ENCODE measurements around the gene ATP6V0A1. TPM values are rescaled to one million over a fixed set of nuclear protein-coding genes. Genes with fewer than 3 reads are reported as not detected.
A peak's percentile ranks its signal among the peaks of the same experiment; 100 is the strongest.

ATP6V0A1 gene
- total RNA-seq, 1 experiment from 2014 or later = 54.6 TPM

DNA sequence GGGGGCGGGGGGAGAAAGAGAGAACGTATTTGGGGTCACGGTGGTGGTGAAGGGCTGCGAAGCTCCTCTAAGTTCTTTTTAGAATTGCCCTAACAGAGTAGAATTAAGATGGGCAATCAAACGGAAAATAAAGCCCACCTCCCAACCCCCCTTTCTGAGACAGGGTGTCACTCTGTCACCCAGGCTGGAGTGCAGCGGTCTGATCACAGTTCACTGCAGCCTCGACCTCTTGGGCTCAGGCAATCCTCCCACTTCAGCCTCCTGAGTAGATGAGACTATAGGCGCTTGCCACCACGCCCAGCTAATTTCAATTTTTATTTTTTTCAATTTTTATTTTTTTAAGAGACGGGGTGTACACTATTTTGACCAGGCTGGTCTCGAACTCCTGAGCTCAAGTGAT is 34.9 kb upstream of the ATP6V0A1 start:
- intact Hi-C loops (cut with micrococcal nuclease; ENCODE audit: unreplicated experiment) = no loop called here
- ChIA-PET CTCF (interaction anchor here (0.5 kb wide), 1 partner anchor 406 kb away, joined by 3 read pairs; the partner anchor contains the start of gene DNAJC7), POLR2A (ENCODE audit: low non-redundant PET) (no interaction called here)
- TF ChIP-seq, protein P1, sequence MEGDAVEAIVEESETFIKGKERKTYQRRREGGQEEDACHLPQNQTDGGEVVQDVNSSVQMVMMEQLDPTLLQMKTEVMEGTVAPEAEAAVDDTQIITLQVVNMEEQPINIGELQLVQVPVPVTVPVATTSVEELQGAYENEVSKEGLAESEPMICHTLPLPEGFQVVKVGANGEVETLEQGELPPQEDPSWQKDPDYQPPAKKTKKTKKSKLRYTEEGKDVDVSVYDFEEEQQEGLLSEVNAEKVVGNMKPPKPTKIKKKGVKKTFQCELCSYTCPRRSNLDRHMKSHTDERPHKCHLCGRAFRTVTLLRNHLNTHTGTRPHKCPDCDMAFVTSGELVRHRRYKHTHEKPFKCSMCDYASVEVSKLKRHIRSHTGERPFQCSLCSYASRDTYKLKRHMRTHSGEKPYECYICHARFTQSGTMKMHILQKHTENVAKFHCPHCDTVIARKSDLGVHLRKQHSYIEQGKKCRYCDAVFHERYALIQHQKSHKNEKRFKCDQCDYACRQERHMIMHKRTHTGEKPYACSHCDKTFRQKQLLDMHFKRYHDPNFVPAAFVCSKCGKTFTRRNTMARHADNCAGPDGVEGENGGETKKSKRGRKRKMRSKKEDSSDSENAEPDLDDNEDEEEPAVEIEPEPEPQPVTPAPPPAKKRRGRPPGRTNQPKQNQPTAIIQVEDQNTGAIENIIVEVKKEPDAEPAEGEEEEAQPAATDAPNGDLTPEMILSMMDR (conservative IDR thresholded peaks at IDR 0.05; ENCODE audit: low read depth, low read length) = no peak
- TF ChIP-seq EZH2 (IDR thresholded peaks at IDR 0.05; ENCODE audit: borderline replicate concordance, low read depth, low read length, poor library complexity, severe bottlenecking) = no peak
- H3K27ac ChIP-seq (ENCODE audit: low read depth, low read length, poor library complexity, severe bottlenecking) = no peak overlapping the region
- no peaks in the 10 kb centered on the region for H3K9me3 ChIP-seq (ENCODE audit: low read depth, low read length, poor library complexity, severe bottlenecking)
- no peaks in the 10 kb centered on the region for H3K36me3 ChIP-seq (ENCODE audit: insufficient read depth, low read length, poor library complexity, severe bottlenecking)
- no TSS peak for BruUV-seq (replicated peaks)
- H3K27me3 ChIP-seq (replicated peaks; ENCODE audit: insufficient read depth, low read depth, low read length, poor library complexity) = no peaks in the 10 kb centered on the region
- no peak for DNase-seq (ENCODE audit: low spot score)
- no peaks in the 10 kb centered on the region for H3K4me1 ChIP-seq (ENCODE audit: insufficient read depth, low read length, poor library complexity, severe bottlenecking)
- peak overlapping the region; percentile 66 for H3K4me3 ChIP-seq (ENCODE audit: low read depth, low read length, poor library complexity, severe bottlenecking)

DNA sequence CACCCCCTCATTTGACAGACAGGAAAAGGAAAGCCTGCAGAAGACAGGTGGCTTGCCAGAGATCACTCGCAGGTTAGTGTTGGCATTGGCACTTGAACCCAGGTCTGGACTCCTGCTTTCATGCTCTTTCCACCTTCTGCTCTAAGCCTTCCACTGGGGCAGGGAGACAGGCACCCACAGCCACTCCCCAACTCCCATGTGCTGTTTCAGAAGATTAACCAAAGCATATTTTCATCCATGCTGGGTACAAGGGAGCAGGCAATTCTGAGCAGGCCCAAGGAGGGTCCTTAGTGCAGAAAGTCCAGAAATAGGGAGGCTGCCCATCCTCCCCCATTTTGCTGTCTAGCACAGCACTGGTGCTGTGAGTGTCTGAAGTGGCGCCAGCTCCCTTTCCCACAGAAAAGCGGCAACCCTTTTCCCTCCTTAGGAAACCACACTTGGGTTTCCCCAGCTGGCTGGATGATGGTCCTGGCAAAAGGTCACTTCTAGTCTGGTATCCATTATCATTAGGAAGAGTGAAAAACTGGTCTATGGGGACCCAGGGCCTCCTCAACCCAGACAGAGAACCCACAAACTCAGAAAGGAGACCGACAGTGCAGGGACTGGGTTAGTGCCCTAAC is 33.6 kb upstream of the ATP6V0A1 start:
- BruUV-seq (replicated peaks) = no TSS peak
- no peak for TF ChIP-seq EZH2 (IDR thresholded peaks at IDR 0.05; ENCODE audit: borderline replicate concordance, low read depth, low read length, poor library complexity, severe bottlenecking)
- TF ChIP-seq, protein P1 (conservative IDR thresholded peaks at IDR 0.05; ENCODE audit: low read depth, low read length) = no peak
- H3K36me3 ChIP-seq (ENCODE audit: insufficient read depth, low read length, poor library complexity, severe bottlenecking) = no peaks in the 10 kb centered on the region
- ChIA-PET CTCF (no interaction called here), POLR2A (ENCODE audit: low non-redundant PET) (no interaction called here)
- H3K27ac ChIP-seq (ENCODE audit: low read depth, low read length, poor library complexity, severe bottlenecking) = no peak overlapping the region
- no peak overlapping the region for H3K4me3 ChIP-seq (ENCODE audit: low read depth, low read length, poor library complexity, severe bottlenecking)
- no peak for DNase-seq (ENCODE audit: low spot score)
- intact Hi-C loops (cut with micrococcal nuclease; ENCODE audit: unreplicated experiment) = no loop called here
- H3K9me3 ChIP-seq (ENCODE audit: low read depth, low read length, poor library complexity, severe bottlenecking) = no peaks in the 10 kb centered on the region
- no peaks in the 10 kb centered on the region for H3K4me1 ChIP-seq (ENCODE audit: insufficient read depth, low read length, poor library complexity, severe bottlenecking)
- no peaks in the 10 kb centered on the region for H3K27me3 ChIP-seq (replicated peaks; ENCODE audit: insufficient read depth, low read depth, low read length, poor library complexity)

DNA sequence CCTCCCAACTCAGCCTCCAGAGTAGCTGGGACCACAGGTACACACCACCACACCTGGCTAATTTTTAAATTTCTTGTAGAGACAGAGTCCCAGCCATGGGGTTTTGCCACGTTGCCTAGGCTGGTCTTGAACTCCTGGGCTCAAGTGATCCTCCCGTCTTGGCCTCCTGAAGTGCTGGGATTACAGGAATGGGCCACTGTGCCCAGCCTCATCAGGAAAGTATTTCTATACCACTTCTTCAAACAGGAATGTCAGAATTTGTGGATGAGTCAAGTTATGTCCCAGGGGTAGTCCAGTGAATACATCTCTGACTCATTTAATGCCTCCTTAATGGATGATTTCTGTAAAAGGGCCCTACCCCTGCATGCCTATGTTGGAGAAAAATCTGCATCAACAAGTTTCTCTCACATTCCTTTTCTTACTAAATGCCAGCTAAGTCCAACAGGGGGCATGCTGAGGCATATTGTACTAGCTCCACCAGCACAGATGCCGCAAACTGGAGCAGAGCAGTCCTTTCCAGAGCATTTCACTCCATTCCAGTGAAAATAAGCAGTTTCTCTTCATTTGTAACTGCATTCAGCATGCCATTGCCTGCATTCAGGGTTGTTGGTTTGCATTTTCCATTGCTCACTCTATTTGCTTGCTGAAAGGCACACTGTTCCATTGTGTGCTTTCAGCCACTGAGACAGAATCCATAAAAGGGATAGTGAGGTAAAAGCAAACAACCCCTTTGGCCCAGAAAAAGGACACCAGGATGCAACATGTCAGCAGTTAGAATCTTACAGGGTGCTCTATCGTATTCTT is 30.3 kb upstream of the ATP6V0A1 start:
- POLR2A ChIA-PET (ENCODE audit: low non-redundant PET) = no interaction called here
- Histone ChIP-seq H3K4me1 (ENCODE audit: insufficient read depth, low read length, poor library complexity, severe bottlenecking) (no peaks in the 10 kb centered on the region), H3K27me3 (replicated peaks; ENCODE audit: insufficient read depth, low read depth, low read length, poor library complexity) (no peaks in the 10 kb centered on the region), H3K9me3 (ENCODE audit: low read depth, low read length, poor library complexity, severe bottlenecking) (no peaks in the 10 kb centered on the region), H3K4me3 (ENCODE audit: low read depth, low read length, poor library complexity, severe bottlenecking) (no peak overlapping the region), H3K36me3 (ENCODE audit: insufficient read depth, low read length, poor library complexity, severe bottlenecking) (no peaks in the 10 kb centered on the region), H3K27ac (ENCODE audit: low read depth, low read length, poor library complexity, severe bottlenecking) (no peak overlapping the region)
- intact Hi-C loops (cut with micrococcal nuclease; ENCODE audit: unreplicated experiment) = loop anchor here (1.0 kb wide), 1 partner anchor 89 kb away; no protein-coding TSS in a partner anchor
- CTCF ChIA-PET = interaction anchor here (0.7 to 1.0 kb wide), 2 partner anchors 99 to 214 kb away, joined by 3 to 4 read pairs; no protein-coding TSS in a partner anchor
- no peak for TF ChIP-seq EZH2 (IDR thresholded peaks at IDR 0.05; ENCODE audit: borderline replicate concordance, low read depth, low read length, poor library complexity, severe bottlenecking)
- TF ChIP-seq, protein P1 (conservative IDR thresholded peaks at IDR 0.05; ENCODE audit: low read depth, low read length) = peak; percentile 60
- BruUV-seq (replicated peaks) = no TSS peak
- DNase-seq (ENCODE audit: low spot score) = peak; percentile 83
